Measurements from ENCODE around the gene KCNQ4.

The KCNQ4 gene

DNA sequence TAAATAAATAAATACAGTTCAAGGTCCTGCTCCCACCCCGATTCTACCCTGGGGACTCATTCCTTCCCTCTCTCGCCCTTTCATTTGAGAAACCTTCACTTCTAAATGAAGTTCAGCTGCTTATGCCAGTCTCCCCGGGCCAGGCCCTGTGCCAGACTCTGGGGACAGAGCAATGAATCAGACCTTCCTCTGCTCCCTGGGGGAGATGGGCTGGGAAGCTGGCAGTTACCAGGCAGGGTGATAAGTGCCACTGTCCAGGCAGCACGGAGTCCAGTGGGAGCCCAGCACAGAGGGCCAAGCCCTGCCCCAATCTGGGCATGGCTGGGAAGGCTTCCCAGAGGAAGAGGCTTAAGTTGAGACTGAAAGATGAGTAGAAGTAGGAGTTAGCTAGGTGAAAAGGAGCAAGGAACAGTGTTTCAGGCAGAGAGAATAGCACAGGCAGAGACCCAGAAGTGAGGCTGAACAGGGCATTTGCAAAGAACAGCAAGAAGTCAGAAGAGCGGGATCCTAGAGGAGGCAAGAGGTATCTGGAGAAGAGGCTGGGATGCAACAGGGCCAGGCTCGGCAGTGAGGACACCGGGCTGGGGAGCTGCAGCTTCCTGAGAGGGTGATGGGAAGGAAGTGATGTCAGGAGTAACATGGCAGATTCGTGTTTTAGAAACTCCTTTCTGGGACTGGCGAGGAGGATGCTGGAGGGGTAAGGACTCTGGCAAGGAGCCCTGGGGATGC, 13.5 kb downstream of the KCNQ4 start:
- TF ChIP-seq, protein P1, sequence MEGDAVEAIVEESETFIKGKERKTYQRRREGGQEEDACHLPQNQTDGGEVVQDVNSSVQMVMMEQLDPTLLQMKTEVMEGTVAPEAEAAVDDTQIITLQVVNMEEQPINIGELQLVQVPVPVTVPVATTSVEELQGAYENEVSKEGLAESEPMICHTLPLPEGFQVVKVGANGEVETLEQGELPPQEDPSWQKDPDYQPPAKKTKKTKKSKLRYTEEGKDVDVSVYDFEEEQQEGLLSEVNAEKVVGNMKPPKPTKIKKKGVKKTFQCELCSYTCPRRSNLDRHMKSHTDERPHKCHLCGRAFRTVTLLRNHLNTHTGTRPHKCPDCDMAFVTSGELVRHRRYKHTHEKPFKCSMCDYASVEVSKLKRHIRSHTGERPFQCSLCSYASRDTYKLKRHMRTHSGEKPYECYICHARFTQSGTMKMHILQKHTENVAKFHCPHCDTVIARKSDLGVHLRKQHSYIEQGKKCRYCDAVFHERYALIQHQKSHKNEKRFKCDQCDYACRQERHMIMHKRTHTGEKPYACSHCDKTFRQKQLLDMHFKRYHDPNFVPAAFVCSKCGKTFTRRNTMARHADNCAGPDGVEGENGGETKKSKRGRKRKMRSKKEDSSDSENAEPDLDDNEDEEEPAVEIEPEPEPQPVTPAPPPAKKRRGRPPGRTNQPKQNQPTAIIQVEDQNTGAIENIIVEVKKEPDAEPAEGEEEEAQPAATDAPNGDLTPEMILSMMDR (IDR thresholded peaks at IDR 0.05; ENCODE audit: control insufficient read depth, extremely low read depth, insufficient read depth) = no peak
- H3K4me3 ChIP-seq (ENCODE audit: low read depth, low read length) = no peak overlapping the region
- DNase-seq (ENCODE audit: low read depth) = no peak

DNA sequence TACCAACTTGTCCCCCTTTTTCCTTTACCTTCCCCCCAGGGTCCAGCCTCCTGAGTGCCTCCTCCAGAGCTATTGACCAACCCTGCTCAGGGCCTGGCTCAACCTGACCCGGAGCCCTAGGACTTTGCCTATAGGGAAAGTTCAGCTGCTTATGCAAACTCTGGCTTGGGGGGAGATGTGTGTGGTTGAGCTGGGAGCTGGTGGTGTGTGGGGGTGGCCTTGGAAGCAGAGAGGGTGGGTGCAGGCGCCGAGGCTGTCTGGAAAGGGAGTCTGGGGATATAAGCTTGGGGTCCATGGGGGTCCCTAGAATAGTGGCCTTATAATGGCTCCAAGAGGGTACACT, 14.1 kb downstream of the KCNQ4 start:
- TF ChIP-seq, protein P1 (IDR thresholded peaks at IDR 0.05; ENCODE audit: control insufficient read depth, extremely low read depth, insufficient read depth) = no peak
- H3K4me3 ChIP-seq (ENCODE audit: low read depth, low read length) = no peak overlapping the region
- no peak for DNase-seq (ENCODE audit: low read depth)

DNA sequence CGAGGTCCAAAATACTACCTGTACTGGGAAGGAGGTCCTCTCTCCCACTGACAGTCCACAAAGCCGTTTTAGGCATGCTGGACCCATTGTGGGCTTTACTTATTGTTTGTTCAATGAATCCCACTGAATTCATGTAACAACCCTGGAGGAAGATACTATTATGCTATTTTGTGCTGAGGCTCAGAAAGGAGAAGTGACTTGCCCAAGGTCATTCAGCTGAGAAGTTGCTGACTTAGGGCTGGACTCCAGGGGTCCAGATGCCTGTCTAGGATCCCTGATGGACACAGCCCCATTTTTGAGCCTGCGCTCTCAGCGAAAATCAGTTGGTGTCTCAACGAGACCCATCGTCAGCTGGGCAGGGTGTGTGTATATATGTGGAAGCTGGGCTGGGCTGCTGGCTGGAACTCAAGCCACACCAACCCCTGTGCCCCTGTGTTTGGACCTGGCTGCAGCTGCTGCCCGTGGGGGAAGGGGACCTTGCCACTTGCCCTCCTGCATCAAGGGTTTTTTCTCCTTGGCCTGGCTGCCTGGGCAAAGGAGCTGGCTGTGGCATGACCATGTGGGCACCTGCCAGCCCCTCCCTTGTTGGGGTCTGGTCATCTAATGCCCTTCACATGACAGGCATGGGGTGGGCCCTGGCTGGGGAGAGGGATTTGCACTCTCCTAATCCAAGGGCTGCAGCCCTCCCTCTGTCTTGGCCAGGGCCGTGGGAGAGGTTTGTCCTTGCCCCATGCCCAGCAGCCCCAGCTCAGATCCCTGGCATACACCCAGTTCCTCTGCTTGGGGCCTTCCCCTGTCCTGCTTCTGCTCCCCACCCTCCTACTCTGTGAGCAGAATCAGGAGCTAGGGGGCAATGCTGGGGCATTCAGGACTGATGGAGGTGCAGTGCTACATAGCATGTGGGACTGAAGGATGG, 15.0 kb downstream of the KCNQ4 start:
- TF ChIP-seq, protein P1 (IDR thresholded peaks at IDR 0.05; ENCODE audit: control insufficient read depth, extremely low read depth, insufficient read depth) = no peak
- DNase-seq (ENCODE audit: low read depth) = no peak

GRCh38 chr1:40799351-40799867, 15.8 kb downstream of the KCNQ4 start:
- DNase-seq (ENCODE audit: low read depth) = no peak
- TF ChIP-seq, protein P1 (IDR thresholded peaks at IDR 0.05; ENCODE audit: control insufficient read depth, extremely low read depth, insufficient read depth) = no peak

More for the DNA sequence above, 15.0 kb downstream of the KCNQ4 start:
- H3K4me3 ChIP-seq (ENCODE audit: low read depth, low read length) = no peak overlapping the region

GRCh38 chr1:40801742-40802077, 18.1 kb downstream of the KCNQ4 start:
- DNase-seq (ENCODE audit: low read depth) = no peak
- TF ChIP-seq, protein P1 (IDR thresholded peaks at IDR 0.05; ENCODE audit: control insufficient read depth, extremely low read depth, insufficient read depth) = no peak
- no peak overlapping the region for H3K4me3 ChIP-seq (ENCODE audit: low read depth, low read length)

More at GRCh38 chr1:40799351-40799867, 15.8 kb downstream of the KCNQ4 start:
- H3K4me3 ChIP-seq (ENCODE audit: low read depth, low read length) = no peak overlapping the region

DNA sequence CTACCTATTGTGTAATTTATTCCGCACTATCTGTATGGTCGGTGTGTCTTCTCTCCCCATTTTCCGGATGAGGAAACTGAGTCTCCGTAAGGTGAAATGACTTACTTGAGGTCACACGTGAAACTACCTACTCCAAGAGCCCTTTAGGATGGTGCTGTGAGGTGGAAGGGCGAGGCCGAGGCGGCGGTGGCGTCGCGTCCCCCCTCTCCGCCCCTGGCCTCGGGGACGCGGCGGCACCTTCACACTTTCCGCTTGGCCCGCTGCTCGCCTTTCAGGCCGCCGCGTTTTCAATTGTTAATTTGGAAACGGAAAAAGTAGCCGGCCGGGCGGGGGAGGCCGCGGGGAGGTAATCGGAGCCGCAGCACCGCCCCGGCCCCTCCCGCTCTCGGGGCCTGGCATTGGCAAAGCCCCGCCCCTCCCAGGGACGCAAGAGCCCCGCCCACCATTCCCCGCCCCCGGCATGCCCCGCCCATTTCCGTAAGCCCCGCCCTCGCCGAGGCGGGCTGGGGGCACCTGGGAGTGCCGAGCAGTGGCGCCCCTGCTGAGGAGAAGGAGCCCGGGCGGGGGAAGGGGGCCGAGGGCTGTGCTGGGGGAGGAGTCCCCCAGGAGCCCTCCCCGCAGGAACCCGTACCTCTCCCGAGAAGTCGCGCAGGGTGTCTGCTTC, 18.6 kb downstream of the KCNQ4 start:
- TF ChIP-seq, protein P1 (IDR thresholded peaks at IDR 0.05; ENCODE audit: control insufficient read depth, extremely low read depth, insufficient read depth) = no peak
- DNase-seq (ENCODE audit: low read depth) = no peak
- H3K4me3 ChIP-seq (ENCODE audit: low read depth, low read length) = no peak overlapping the region

Measured in LNCaP clone FGC (cell line).